ENCODE results near the gene PRR15L.

DNA sequence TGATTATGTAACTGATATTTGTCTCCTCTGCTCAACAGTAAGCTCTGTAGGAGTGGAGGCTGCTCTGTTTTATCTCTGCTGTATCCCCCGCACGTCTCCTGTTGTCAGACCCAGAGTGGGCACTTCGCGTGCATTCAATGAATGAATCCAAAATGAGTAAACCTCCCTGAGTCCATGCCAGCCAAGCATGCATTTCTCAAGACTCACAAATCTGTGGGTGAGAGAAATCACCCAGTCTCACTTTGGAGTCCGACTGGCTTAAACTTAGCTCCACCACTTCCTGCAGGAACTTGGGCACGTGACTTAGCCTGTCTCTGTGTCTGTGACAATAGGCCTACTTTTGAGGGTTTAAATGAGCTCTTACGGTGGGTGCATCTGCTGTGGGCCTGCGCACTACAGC lies 12.6 kb downstream of the PRR15L start:
- TF ChIP-seq, protein P1, sequence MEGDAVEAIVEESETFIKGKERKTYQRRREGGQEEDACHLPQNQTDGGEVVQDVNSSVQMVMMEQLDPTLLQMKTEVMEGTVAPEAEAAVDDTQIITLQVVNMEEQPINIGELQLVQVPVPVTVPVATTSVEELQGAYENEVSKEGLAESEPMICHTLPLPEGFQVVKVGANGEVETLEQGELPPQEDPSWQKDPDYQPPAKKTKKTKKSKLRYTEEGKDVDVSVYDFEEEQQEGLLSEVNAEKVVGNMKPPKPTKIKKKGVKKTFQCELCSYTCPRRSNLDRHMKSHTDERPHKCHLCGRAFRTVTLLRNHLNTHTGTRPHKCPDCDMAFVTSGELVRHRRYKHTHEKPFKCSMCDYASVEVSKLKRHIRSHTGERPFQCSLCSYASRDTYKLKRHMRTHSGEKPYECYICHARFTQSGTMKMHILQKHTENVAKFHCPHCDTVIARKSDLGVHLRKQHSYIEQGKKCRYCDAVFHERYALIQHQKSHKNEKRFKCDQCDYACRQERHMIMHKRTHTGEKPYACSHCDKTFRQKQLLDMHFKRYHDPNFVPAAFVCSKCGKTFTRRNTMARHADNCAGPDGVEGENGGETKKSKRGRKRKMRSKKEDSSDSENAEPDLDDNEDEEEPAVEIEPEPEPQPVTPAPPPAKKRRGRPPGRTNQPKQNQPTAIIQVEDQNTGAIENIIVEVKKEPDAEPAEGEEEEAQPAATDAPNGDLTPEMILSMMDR (IDR thresholded peaks at IDR 0.05; ENCODE audit: poor library complexity), result no peak
- no peak for TF ChIP-seq EZH2 (IDR thresholded peaks at IDR 0.05; ENCODE audit: borderline replicate concordance)
